ENCODE results near the gene THSD4. TPM values are rescaled to one million over a fixed set of nuclear protein-coding genes. Genes with fewer than 3 reads are reported as not detected.
"Not testable (repeated sequence)": the region's sequence is repeated elsewhere in the genome, so short reads cannot be mapped to it uniquely, and the experiment has no call there.

THSD4 gene
- total RNA-seq, 2 donors from 2014 or later = 35.2 to 45.5 TPM

- ATAC-seq = no peak
- no peak for DNase-seq
- intact Hi-C loops (cut with DNase I, micrococcal nuclease) = no loop called here
Measured at GRCh38 chr15:71261909-71262308, 146.6 kb downstream of the THSD4 start.

- no peak for ATAC-seq
- no peak for DNase-seq
- intact Hi-C loops (cut with DNase I, micrococcal nuclease) = no loop called here
Measured at GRCh38 chr15:71262599-71262998, 147.3 kb downstream of the THSD4 start.

- ATAC-seq; intact Hi-C loops (cut with DNase I, micrococcal nuclease); DNase-seq: not testable (repeated sequence)
Measured at GRCh38 chr15:71265606-71266005, 150.3 kb downstream of the THSD4 start.

GRCh38 chr15:71271327-71271726, 156.1 kb downstream of the THSD4 start:
- no peak for DNase-seq
- intact Hi-C loops (cut with DNase I, micrococcal nuclease) = no loop called here
- peak; percentile 88 for ATAC-seq

GRCh38 chr15:71272932-71273331, 157.7 kb downstream of the THSD4 start:
- intact Hi-C loops (cut with DNase I, micrococcal nuclease) = no loop called here
- DNase-seq (no peak), ATAC-seq (no peak)

GRCh38 chr15:71273731-71274447, 158.6 kb downstream of the THSD4 start:
- no peak for DNase-seq
- intact Hi-C loops (cut with DNase I, micrococcal nuclease) = no loop called here
- no peak for ATAC-seq

GRCh38 chr15:71274448-71274798, 159.2 kb downstream of the THSD4 start:
- no peak for DNase-seq
- intact Hi-C loops (cut with DNase I, micrococcal nuclease) = no loop called here
- no peak for ATAC-seq

GRCh38 chr15:71275098-71275497, 159.8 kb downstream of the THSD4 start:
- ATAC-seq = peak; percentile 23
- no peak for DNase-seq
- intact Hi-C loops (cut with DNase I, micrococcal nuclease) = no loop called here

GRCh38 chr15:71275566-71276335, 160.5 kb downstream of the THSD4 start:
- no peak for DNase-seq
- ATAC-seq = no peak
- intact Hi-C loops (cut with DNase I, micrococcal nuclease) = no loop called here

GRCh38 chr15:71276336-71276665, 161.0 kb downstream of the THSD4 start:
- intact Hi-C loops (cut with DNase I, micrococcal nuclease) = no loop called here
- no peak for ATAC-seq
- DNase-seq = no peak

GRCh38 chr15:71278989-71279756, 163.9 kb downstream of the THSD4 start:
- DNase-seq = peak; percentile 64 to 67
- intact Hi-C loops (cut with DNase I, micrococcal nuclease) = no loop called here
- ATAC-seq = peak; percentile 89

GRCh38 chr15:71279757-71280141, 164.5 kb downstream of the THSD4 start:
- intact Hi-C loops (cut with DNase I, micrococcal nuclease) = no loop called here
- ATAC-seq = peak; percentile 31

GRCh38 chr15:71280206-71280605, 164.9 kb downstream of the THSD4 start:
- DNase-seq (no peak), ATAC-seq (no peak)
- intact Hi-C loops (cut with DNase I, micrococcal nuclease) = no loop called here

More at GRCh38 chr15:71279757-71280141, 164.5 kb downstream of the THSD4 start:
- no peak for DNase-seq

- no peak for ATAC-seq
- intact Hi-C loops (cut with DNase I, micrococcal nuclease) = no loop called here
- DNase-seq = no peak
Measured at GRCh38 chr15:71281256-71281655, 166.0 kb downstream of the THSD4 start.

- intact Hi-C loops (cut with DNase I, micrococcal nuclease) = no loop called here
- ATAC-seq (no peak), DNase-seq (no peak)
Measured at GRCh38 chr15:71282076-71282475, 166.8 kb downstream of the THSD4 start.

- intact Hi-C loops (cut with DNase I, micrococcal nuclease) = no loop called here
Measured at GRCh38 chr15:71288348-71288955, 173.2 kb downstream of the THSD4 start.

GRCh38 chr15:71290002-71290401, 174.7 kb downstream of the THSD4 start:
- ATAC-seq (no peak), DNase-seq (no peak)
- intact Hi-C loops (cut with DNase I, micrococcal nuclease) = no loop called here

More at GRCh38 chr15:71288348-71288955, 173.2 kb downstream of the THSD4 start:
- ATAC-seq (no peak), DNase-seq (no peak)

GRCh38 chr15:71290881-71291635, 175.8 kb downstream of the THSD4 start:
- DNase-seq = no peak
- intact Hi-C loops (cut with DNase I, micrococcal nuclease) = no loop called here
- no peak for ATAC-seq

- no peak for ATAC-seq
- intact Hi-C loops (cut with DNase I, micrococcal nuclease) = no loop called here
- DNase-seq = no peak
Measured at GRCh38 chr15:71291723-71292122, 176.5 kb downstream of the THSD4 start.

Data from left colon (tissue), 2 donors.